ENCODE data around the gene IVNS1ABP. TPM values are rescaled to one million over a fixed set of nuclear protein-coding genes. Genes with fewer than 3 reads are reported as not detected.

Gene IVNS1ABP
- total and polyA plus RNA-seq, 4 experiments from 2014 or later: 74.0 to 187 (median 129) TPM

GRCh38 chr1:185353124-185353523 is 36.1 kb upstream of the IVNS1ABP start:
- ChIA-PET CTCF (ENCODE audit: partially characterized antibody) (no interaction called here), POLR2A (ENCODE audit: partially characterized antibody) (no interaction called here)
- Mint-ChIP-seq H3K4me3 (no peak overlapping the region), H3K36me3 (no peaks in the 10 kb centered on the region), H3K27ac (no peak overlapping the region), H3K27me3 (peaks cover 0 to 2% of the 10 kb centered on the region in 2 donors), H3K4me1 (peaks cover 0 to 6% (median under 1%) of the 10 kb centered on the region in 4 donors), H3K9me3 (no peaks in the 10 kb centered on the region)
- Histone ChIP-seq H3K4me3 (ENCODE audit: low read length in 2 of 2) (no peak overlapping the region), H3K36me3 (ENCODE audit: insufficient read depth, low read length) (no peaks in the 10 kb centered on the region), H3K27ac (ENCODE audit: low read depth, low read length) (no peak overlapping the region), H3K9me3 (ENCODE audit: control insufficient read depth in 1 of 2, low read length in 2 of 2) (no peaks in the 10 kb centered on the region), H3K27me3 (ENCODE audit: insufficient read depth, low read length) (no peaks in the 10 kb centered on the region), H3K4me1 (ENCODE audit: insufficient read depth, low read length) (no peaks in the 10 kb centered on the region)
- intact Hi-C loops (cut with micrococcal nuclease): no loop called here
- DNase-seq: no peak

GRCh38 chr1:185351734-185352466 is 34.9 kb upstream of the IVNS1ABP start:
- Histone ChIP-seq H3K4me3 (ENCODE audit: low read length in 2 of 2) (no peak overlapping the region), H3K27me3 (ENCODE audit: insufficient read depth, low read length) (no peaks in the 10 kb centered on the region), H3K27ac (ENCODE audit: low read depth, low read length) (no peak overlapping the region), H3K9me3 (ENCODE audit: control insufficient read depth in 1 of 2, low read length in 2 of 2) (no peaks in the 10 kb centered on the region), H3K4me1 (ENCODE audit: insufficient read depth, low read length) (no peaks in the 10 kb centered on the region), H3K36me3 (ENCODE audit: insufficient read depth, low read length) (no peaks in the 10 kb centered on the region)
- ChIA-PET CTCF (ENCODE audit: partially characterized antibody) (no interaction called here), POLR2A (ENCODE audit: partially characterized antibody) (no interaction called here)
- intact Hi-C loops (cut with micrococcal nuclease): no loop called here
- H3K4me1 Mint-ChIP-seq: peaks cover 2 to 11% (median 4%) of the 10 kb centered on the region in 4 donors
- H3K27me3 Mint-ChIP-seq: peaks cover 0 to 2% of the 10 kb centered on the region in 2 donors
- H3K36me3 Mint-ChIP-seq: no peaks in the 10 kb centered on the region
- no peak for DNase-seq
- no peak overlapping the region for H3K27ac Mint-ChIP-seq
- H3K9me3 Mint-ChIP-seq: no peaks in the 10 kb centered on the region
- no peak overlapping the region for H3K4me3 Mint-ChIP-seq

DNA sequence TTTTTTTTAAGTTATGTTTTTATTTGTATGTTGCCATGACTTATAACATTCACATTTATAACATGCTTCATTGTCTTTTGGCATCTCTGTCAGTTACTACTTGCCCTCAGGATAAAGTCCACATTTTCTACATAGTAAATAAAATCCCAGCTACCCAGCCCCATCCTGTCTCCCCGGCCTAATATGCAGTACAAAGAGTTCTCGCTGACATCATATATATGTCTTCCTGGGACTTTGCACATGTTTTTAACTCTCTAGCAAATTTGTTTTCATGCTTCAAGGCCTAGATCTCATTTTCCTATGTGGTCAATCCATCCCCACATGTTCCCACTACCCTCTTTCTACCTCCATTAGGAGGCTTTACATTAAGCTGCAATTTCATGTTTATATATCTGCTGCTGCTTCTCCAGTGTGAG is 33.0 kb upstream of the IVNS1ABP start:
- ChIA-PET CTCF (ENCODE audit: partially characterized antibody) (interaction anchor here (0.7 to 2.4 kb wide), 3 partner anchors 13 to 246 kb away, joined by 3 to 6 read pairs (median 5); partner anchors contain the start of gene IVNS1ABP), POLR2A (ENCODE audit: partially characterized antibody) (no interaction called here)
- Histone ChIP-seq H3K36me3 (ENCODE audit: insufficient read depth, low read length) (no peaks in the 10 kb centered on the region), H3K4me1 (ENCODE audit: insufficient read depth, low read length) (no peaks in the 10 kb centered on the region), H3K27me3 (ENCODE audit: insufficient read depth, low read length) (no peaks in the 10 kb centered on the region), H3K9me3 (ENCODE audit: control insufficient read depth in 1 of 2, low read length in 2 of 2) (no peaks in the 10 kb centered on the region), H3K27ac (ENCODE audit: low read depth, low read length) (no peak overlapping the region), H3K4me3 (ENCODE audit: low read length in 2 of 2) (no peak overlapping the region)
- Mint-ChIP-seq H3K36me3 (no peaks in the 10 kb centered on the region), H3K27ac (no peak overlapping the region), H3K9me3 (peaks cover 0 to 2% (median 0%) of the 10 kb centered on the region in 8 donors), H3K4me1 (peaks cover 8 to 19% (median 10%) of the 10 kb centered on the region in 4 donors), H3K27me3 (peaks cover 0 to 2% of the 10 kb centered on the region in 2 donors), H3K4me3 (no peak overlapping the region)
- intact Hi-C loops (cut with micrococcal nuclease): no loop called here
- DNase-seq: no peak

GRCh38 chr1:185349556-185349955 is 32.5 kb upstream of the IVNS1ABP start:
- no peak overlapping the region for H3K4me3 Mint-ChIP-seq
- Histone ChIP-seq H3K27me3 (ENCODE audit: insufficient read depth, low read length) (no peaks in the 10 kb centered on the region), H3K36me3 (ENCODE audit: insufficient read depth, low read length) (no peaks in the 10 kb centered on the region), H3K4me1 (ENCODE audit: insufficient read depth, low read length) (no peaks in the 10 kb centered on the region), H3K9me3 (ENCODE audit: control insufficient read depth in 1 of 2, low read length in 2 of 2) (no peaks in the 10 kb centered on the region), H3K27ac (ENCODE audit: low read depth, low read length) (no peak overlapping the region), H3K4me3 (ENCODE audit: low read length in 2 of 2) (no peak overlapping the region)
- no peak overlapping the region for H3K27ac Mint-ChIP-seq
- intact Hi-C loops (cut with micrococcal nuclease): no loop called here
- peaks cover 0 to 2% (median 0%) of the 10 kb centered on the region in 8 donors for H3K9me3 Mint-ChIP-seq
- H3K4me1 Mint-ChIP-seq: peaks cover 8 to 19% (median 10%) of the 10 kb centered on the region in 4 donors
- H3K36me3 Mint-ChIP-seq: no peaks in the 10 kb centered on the region
- ChIA-PET CTCF (ENCODE audit: partially characterized antibody) (interaction anchor here (0.7 to 2.4 kb wide), 3 partner anchors 13 to 247 kb away, joined by 3 to 6 read pairs (median 5); partner anchors contain the start of gene IVNS1ABP), POLR2A (ENCODE audit: partially characterized antibody) (interaction anchor here (0.9 to 1.1 kb wide), 2 partner anchors 11 to 251 kb away, joined by 3 to 5 read pairs; no protein-coding TSS in a partner anchor)
- no peak for DNase-seq
- peaks cover 0 to 2% of the 10 kb centered on the region in 2 donors for H3K27me3 Mint-ChIP-seq

DNA sequence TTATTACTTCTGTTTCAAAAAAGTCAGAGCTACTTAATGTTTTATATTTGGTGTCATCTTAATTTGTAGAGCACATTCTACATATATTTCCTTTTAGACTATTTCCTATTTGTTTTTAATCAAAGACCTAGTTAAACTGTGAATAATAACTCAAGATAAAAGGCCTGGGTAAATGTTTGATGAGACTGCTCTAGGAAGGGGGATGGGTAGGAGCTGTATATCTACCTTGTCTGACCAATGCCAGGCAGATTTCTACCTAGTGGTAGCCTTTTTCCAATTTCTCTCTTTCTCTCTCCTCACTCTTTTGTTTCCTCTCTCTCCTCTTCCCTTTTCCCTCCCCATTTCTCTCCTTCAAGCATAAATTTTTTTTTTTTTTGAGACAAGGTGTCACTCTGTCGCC is 31.9 kb upstream of the IVNS1ABP start:
- no peaks in the 10 kb centered on the region for H3K4me1 ChIP-seq (ENCODE audit: insufficient read depth, low read length)
- Mint-ChIP-seq H3K27me3 (no peaks in the 10 kb centered on the region), H3K4me1 (peaks cover 8 to 23% (median 10%) of the 10 kb centered on the region in 4 donors), H3K27ac (peak overlapping the region in 2 of 7 donors; percentile 4 to 60), H3K4me3 (no peak overlapping the region), H3K36me3 (no peaks in the 10 kb centered on the region), H3K9me3 (peaks cover 0 to 2% (median 0%) of the 10 kb centered on the region in 8 donors)
- DNase-seq: no peak
- CTCF ChIA-PET (ENCODE audit: partially characterized antibody): interaction anchor here (2.4 kb wide), 1 partner anchor 247 kb away, joined by 6 read pairs; no protein-coding TSS in a partner anchor
- no peak overlapping the region for H3K4me3 ChIP-seq (ENCODE audit: low read length in 2 of 2)
- intact Hi-C loops (cut with micrococcal nuclease): no loop called here
- no peaks in the 10 kb centered on the region for H3K9me3 ChIP-seq (ENCODE audit: control insufficient read depth in 1 of 2, low read length in 2 of 2)
- no peak overlapping the region for H3K27ac ChIP-seq (ENCODE audit: low read depth, low read length)
- no peaks in the 10 kb centered on the region for H3K36me3 ChIP-seq (ENCODE audit: insufficient read depth, low read length)
- H3K27me3 ChIP-seq (ENCODE audit: insufficient read depth, low read length): no peaks in the 10 kb centered on the region
- POLR2A ChIA-PET (ENCODE audit: partially characterized antibody): interaction anchor here (0.9 to 1.1 kb wide), 2 partner anchors 10 to 251 kb away, joined by 3 to 5 read pairs; no protein-coding TSS in a partner anchor

DNA sequence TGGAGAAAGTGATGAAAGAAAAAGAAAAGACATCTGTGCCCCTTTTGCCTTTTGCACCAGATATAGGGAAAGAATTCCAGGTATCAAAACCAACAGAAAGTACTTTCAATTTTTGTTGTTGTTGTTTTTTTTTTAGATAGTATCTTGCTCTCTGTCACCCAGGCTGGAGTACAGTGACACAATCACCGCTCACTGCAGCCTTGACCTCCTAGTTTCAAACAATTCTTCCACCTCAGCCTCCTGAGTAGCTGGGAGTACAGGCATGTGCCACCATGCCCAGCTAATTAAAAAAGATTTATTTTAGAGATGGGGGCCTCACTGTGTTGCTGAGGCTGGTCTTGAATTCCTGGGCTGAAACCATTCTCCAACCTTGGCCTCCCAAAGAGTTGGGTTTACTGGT is 31.3 kb upstream of the IVNS1ABP start:
- peaks cover 0 to 2% (median 0%) of the 10 kb centered on the region in 8 donors for H3K9me3 Mint-ChIP-seq
- no peak overlapping the region for H3K27ac Mint-ChIP-seq
- intact Hi-C loops (cut with micrococcal nuclease): no loop called here
- Histone ChIP-seq H3K9me3 (ENCODE audit: control insufficient read depth in 1 of 2, low read length in 2 of 2) (no peaks in the 10 kb centered on the region), H3K4me1 (ENCODE audit: insufficient read depth, low read length) (no peaks in the 10 kb centered on the region), H3K27ac (ENCODE audit: low read depth, low read length) (no peak overlapping the region), H3K4me3 (ENCODE audit: low read length in 2 of 2) (no peak overlapping the region), H3K36me3 (ENCODE audit: insufficient read depth, low read length) (no peaks in the 10 kb centered on the region), H3K27me3 (ENCODE audit: insufficient read depth, low read length) (no peaks in the 10 kb centered on the region)
- ChIA-PET POLR2A (ENCODE audit: partially characterized antibody) (interaction anchor here (0.6 kb wide), 1 partner anchor 23 kb away, joined by 3 read pairs; no protein-coding TSS in a partner anchor), CTCF (ENCODE audit: partially characterized antibody) (interaction anchor here (2.4 kb wide), 1 partner anchor 248 kb away, joined by 6 read pairs; no protein-coding TSS in a partner anchor)
- no peak overlapping the region for H3K4me3 Mint-ChIP-seq
- peaks cover 8 to 23% (median 10%) of the 10 kb centered on the region in 4 donors for H3K4me1 Mint-ChIP-seq
- no peaks in the 10 kb centered on the region for H3K36me3 Mint-ChIP-seq
- no peaks in the 10 kb centered on the region for H3K27me3 Mint-ChIP-seq
- no peak for DNase-seq

DNA sequence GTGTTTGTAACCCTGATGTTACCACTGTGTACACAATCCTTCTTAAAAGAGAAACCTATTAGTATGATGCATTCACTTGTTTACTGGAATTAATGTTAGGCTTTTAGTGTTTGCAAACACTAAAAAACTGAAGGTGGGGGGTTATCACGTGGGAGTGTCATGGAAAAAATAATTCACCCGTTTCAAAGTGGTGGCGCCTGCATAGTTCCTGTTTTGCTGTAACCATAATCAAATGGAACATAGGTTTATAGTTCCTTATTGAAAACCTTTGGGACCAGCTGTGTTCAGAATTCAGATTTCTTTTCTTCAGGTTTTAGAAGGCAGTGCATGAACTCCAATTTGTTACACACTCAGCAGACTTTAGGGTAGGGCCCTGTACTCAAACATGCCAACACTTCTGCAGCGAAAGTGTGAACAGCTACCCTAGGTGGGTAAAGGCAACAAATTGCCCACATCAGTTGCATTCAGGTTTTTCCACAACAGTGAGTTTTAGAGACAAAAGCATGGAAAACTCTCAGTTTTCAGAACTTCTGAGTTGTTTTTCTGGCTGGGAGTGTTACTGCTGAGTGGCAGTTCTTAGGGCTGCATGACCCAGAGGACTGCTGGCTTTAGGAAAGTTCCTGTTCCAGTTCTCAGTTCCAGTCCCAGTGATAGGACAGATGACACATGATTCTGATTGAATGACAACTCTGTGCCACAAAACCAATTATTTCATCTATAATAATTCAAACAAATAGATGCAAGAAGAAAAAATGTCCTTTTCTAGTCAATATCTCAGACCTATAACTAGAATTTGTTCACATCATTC is 29.1 kb upstream of the IVNS1ABP start:
- intact Hi-C loops (cut with micrococcal nuclease): no loop called here
- no peak for DNase-seq
- H3K27ac ChIP-seq (ENCODE audit: low read depth, low read length): no peak overlapping the region
- Mint-ChIP-seq H3K27ac (peak overlapping the region in 1 of 7 donors; percentile 48), H3K4me1 (peaks cover 12 to 33% (median 16%) of the 10 kb centered on the region in 4 donors), H3K27me3 (no peaks in the 10 kb centered on the region), H3K36me3 (no peaks in the 10 kb centered on the region), H3K4me3 (peak overlapping the region in 1 of 8 donors; percentile 13), H3K9me3 (peaks cover 0 to 3% (median 0%) of the 10 kb centered on the region in 8 donors)
- H3K36me3 ChIP-seq (ENCODE audit: insufficient read depth, low read length): no peaks in the 10 kb centered on the region
- H3K4me3 ChIP-seq (ENCODE audit: low read length in 2 of 2): no peak overlapping the region
- CTCF ChIA-PET (ENCODE audit: partially characterized antibody): no interaction called here
- H3K27me3 ChIP-seq (ENCODE audit: insufficient read depth, low read length): no peaks in the 10 kb centered on the region
- peaks cover 5% of the 10 kb centered on the region for H3K4me1 ChIP-seq (ENCODE audit: insufficient read depth, low read length)
- POLR2A ChIA-PET (ENCODE audit: partially characterized antibody): no interaction called here
- no peaks in the 10 kb centered on the region for H3K9me3 ChIP-seq (ENCODE audit: control insufficient read depth in 1 of 2, low read length in 2 of 2)

Measured in CD4-positive, alpha-beta memory T cell (primary cell).